ENCODE data around the gene TCF3.

TCF3 gene

DNA sequence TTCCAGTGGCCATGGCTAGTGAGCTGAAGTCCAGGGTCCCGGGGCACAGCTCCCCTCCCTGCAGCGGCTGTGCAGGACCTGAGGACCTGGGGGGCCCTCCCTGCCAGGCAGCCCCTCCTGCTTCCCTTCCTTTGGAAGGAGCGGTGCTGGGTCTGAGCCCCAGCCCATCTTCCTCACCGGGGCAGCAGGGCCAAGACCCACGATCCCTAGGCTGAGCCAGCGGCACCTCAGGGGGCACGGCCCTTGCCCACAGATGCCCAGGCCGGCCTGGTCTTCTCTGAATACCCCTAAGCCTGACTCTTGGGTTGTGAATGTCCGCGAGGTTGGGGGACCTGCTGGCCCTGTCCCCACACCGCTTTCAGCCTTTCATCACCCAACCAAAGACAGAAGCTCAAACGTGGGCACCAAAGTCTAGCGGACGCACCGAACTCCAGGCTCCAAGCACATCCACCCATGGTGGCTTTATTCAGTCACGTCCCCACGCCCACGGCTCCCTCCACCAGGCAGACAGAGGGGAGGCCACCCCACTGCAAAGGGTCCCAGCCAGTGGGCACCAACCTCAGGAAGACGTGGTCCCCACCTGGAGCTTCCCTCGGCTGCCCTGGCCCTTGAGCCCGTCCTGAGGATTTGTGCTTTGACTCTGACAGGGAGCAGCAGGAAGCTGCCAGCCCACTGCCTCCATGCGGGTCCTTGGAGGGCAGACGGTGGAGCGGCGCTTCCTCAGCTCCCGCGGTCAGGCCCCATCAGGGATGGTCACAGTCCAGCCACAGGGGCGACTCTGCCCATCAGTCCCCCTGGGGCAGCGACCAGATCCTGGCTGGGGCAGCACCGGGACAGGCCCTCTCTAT lies 75.9 kb downstream of the TCF3 start:
- Histone ChIP-seq H2AK5ac (ENCODE audit: low read length) (no peak overlapping the region), H4K8ac (ENCODE audit: low read depth, low read length) (no peak overlapping the region), H3K27ac (ENCODE audit: low read depth, low read length) (no peak overlapping the region), H3K56ac (ENCODE audit: low read length) (no peak overlapping the region), H3K23ac (ENCODE audit: low read length) (no peak overlapping the region), H3K9ac (ENCODE audit: low read length) (no peak overlapping the region), H4K5ac (ENCODE audit: low read length) (no peak overlapping the region), H3K27me3 (ENCODE audit: insufficient read depth, low read length, poor library complexity) (no peaks in the 10 kb centered on the region), H3K36me3 (ENCODE audit: control insufficient read depth, insufficient read depth, low read length) (peaks cover 7% of the 10 kb centered on the region), H3K4me1 (ENCODE audit: control insufficient read depth, low read depth, low read length) (no peaks in the 10 kb centered on the region), H2BK15ac (replicated peaks; ENCODE audit: low read depth) (no peak overlapping the region), H3K18ac (ENCODE audit: low read length) (no peak overlapping the region), H3K4me2 (ENCODE audit: low read length) (no peak overlapping the region), H3K4ac (ENCODE audit: low read depth, low read length) (no peak overlapping the region), H3K4me3 (ENCODE audit: low read length) (no peak overlapping the region), H2BK120ac (ENCODE audit: low read depth, low read length) (no peak overlapping the region), H3K79me1 (ENCODE audit: low read length) (no peaks in the 10 kb centered on the region), H2BK5ac (ENCODE audit: low read length) (no peak overlapping the region), H3K79me2 (ENCODE audit: control insufficient read depth, insufficient read depth, low read length) (no peaks in the 10 kb centered on the region)
- no CpG with 5 or more reads among the region's 30 CpGs for WGBS (ENCODE audit: extremely low coverage, insufficient coverage, low lambda C conversion rate)
- no peak for DNase-seq

DNA sequence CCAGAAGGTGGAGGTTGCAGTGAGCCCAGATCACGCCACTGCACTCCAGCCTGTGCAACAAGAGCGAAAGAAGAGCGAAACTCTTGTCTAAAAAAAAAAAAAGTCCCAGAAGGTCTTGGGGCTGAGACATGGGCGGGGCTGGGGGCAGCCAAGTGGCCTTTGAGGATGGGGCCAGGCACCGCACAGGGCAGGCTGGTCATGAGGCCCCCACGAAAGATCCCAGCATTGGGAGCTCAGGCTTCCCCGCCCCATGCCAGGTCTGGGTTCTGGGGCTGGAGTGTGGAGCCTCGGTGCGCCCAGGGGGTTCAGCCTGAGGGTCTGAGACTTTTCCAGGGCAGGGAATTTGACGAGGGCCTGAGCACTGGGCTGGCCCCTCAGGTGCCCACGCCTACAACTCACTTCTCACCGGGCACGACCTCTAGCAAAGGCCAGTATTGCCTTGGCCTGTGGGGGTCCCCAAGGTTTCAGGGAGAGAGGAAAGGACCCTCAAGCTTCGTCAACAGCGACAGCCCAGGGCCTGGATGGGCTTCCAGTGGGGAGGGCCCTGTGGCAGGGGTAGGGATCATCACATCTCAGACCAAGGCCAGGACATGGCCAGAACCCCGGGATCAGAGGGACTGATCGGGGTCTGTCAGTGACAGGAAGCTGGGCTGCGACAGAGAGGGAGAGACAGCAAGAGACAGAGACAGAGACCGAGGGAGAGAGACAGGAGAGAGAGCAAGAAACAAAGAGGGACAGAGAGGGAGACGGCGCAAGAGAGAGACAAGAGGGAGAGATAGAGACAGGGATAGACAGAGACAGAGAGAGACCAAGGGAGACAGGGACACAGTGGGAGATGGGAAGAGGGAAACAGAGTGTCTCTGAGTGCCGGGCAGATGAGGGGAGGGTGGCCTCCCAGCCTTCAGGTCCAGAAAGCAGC lies 76.8 kb downstream of the TCF3 start:
- Histone ChIP-seq H4K5ac (ENCODE audit: low read length) (no peak overlapping the region), H2BK5ac (ENCODE audit: low read length) (no peak overlapping the region), H2BK15ac (replicated peaks; ENCODE audit: low read depth) (no peak overlapping the region), H3K56ac (ENCODE audit: low read length) (no peak overlapping the region), H3K27me3 (ENCODE audit: insufficient read depth, low read length, poor library complexity) (no peaks in the 10 kb centered on the region), H4K8ac (ENCODE audit: low read depth, low read length) (no peak overlapping the region), H3K79me1 (ENCODE audit: low read length) (no peaks in the 10 kb centered on the region), H2BK120ac (ENCODE audit: low read depth, low read length) (no peak overlapping the region), H3K9ac (ENCODE audit: low read length) (no peak overlapping the region), H3K27ac (ENCODE audit: low read depth, low read length) (no peak overlapping the region), H2AK5ac (ENCODE audit: low read length) (no peak overlapping the region), H3K79me2 (ENCODE audit: control insufficient read depth, insufficient read depth, low read length) (no peaks in the 10 kb centered on the region), H3K23ac (ENCODE audit: low read length) (no peak overlapping the region), H3K4me3 (ENCODE audit: low read length) (no peak overlapping the region), H3K4ac (ENCODE audit: low read depth, low read length) (no peak overlapping the region), H3K36me3 (ENCODE audit: control insufficient read depth, insufficient read depth, low read length) (peaks cover 1% of the 10 kb centered on the region), H3K4me2 (ENCODE audit: low read length) (no peak overlapping the region), H3K4me1 (ENCODE audit: control insufficient read depth, low read depth, low read length) (no peaks in the 10 kb centered on the region), H3K18ac (ENCODE audit: low read length) (no peak overlapping the region)
- WGBS (ENCODE audit: extremely low coverage, insufficient coverage, low lambda C conversion rate): no CpG with 5 or more reads among the region's 22 CpGs
- DNase-seq: no peak

DNA sequence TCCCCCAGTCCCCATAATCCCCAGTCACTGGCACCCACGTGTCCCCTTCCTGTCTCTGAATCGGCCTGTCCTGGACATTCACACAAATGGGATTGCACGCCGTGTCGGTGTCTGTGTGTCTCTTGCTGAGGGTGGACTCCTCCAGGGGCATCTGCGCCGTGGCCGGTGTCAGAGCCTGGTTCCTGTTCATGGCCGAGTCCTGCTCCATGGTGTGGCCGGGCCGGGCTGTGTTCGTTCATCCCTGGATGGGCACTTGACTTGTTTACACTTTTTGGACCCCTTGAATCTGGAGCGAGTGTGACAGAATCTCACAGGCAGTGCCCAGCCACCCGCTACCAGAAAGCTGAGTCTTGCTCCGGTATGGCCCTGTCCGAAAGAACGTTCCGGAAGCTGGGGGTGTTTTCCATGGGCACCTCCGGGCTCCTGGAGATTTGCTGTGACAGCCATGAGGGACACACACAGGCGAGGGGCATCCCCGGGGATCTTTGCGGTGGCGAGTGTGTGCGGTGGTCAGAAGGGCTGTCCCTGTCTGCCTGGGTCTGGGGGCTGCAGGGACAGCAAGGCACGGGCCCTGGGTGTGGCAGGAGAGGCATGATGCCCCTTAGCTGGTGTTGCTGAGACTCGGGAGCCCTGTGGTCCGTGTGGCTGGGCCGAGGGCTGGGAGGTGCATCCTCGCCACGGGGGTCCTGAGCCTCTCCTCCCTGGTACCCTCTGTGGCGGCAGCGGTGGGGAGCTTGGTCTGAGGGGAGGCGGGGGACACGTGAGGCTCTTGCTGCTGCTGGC lies 77.9 kb downstream of the TCF3 start:
- Histone ChIP-seq H3K4me1 (ENCODE audit: control insufficient read depth, low read depth, low read length) (no peaks in the 10 kb centered on the region), H4K8ac (ENCODE audit: low read depth, low read length) (no peak overlapping the region), H3K4me2 (ENCODE audit: low read length) (no peak overlapping the region), H3K9ac (ENCODE audit: low read length) (no peak overlapping the region), H4K5ac (ENCODE audit: low read length) (no peak overlapping the region), H3K18ac (ENCODE audit: low read length) (no peak overlapping the region), H3K56ac (ENCODE audit: low read length) (no peak overlapping the region), H2BK5ac (ENCODE audit: low read length) (no peak overlapping the region), H3K23ac (ENCODE audit: low read length) (no peak overlapping the region), H3K4me3 (ENCODE audit: low read length) (no peak overlapping the region), H2AK5ac (ENCODE audit: low read length) (no peak overlapping the region), H3K79me1 (ENCODE audit: low read length) (no peaks in the 10 kb centered on the region), H3K4ac (ENCODE audit: low read depth, low read length) (no peak overlapping the region), H2BK120ac (ENCODE audit: low read depth, low read length) (no peak overlapping the region), H3K27me3 (ENCODE audit: insufficient read depth, low read length, poor library complexity) (no peaks in the 10 kb centered on the region), H3K79me2 (ENCODE audit: control insufficient read depth, insufficient read depth, low read length) (no peaks in the 10 kb centered on the region), H2BK15ac (replicated peaks; ENCODE audit: low read depth) (no peak overlapping the region), H3K36me3 (ENCODE audit: control insufficient read depth, insufficient read depth, low read length) (peaks cover 1% of the 10 kb centered on the region), H3K27ac (ENCODE audit: low read depth, low read length) (no peak overlapping the region)
- no peak for DNase-seq
- WGBS (ENCODE audit: extremely low coverage, insufficient coverage, low lambda C conversion rate): no CpG with 5 or more reads among the region's 34 CpGs

DNA sequence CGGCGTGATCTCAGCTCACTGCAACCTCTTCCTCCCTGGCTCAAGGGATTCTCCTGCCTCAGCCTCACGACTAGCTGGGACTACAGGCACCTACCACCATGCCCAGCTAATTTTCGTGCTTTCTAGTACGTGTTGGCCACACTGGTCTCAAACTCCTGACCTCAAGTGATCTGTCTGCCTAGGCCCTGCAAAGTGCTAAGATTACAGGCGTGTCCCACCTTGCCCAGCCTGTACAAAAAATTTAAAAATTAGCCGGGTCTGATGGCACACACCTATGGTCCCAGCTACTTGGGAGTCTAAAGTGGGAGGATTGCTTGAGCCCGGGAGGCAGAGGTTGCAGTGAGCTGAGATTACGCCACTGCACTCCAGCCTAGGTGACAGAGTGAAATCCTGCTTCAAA lies 79.6 kb downstream of the TCF3 start:
- Histone ChIP-seq H2BK5ac (ENCODE audit: low read length) (no peak overlapping the region), H3K4ac (ENCODE audit: low read depth, low read length) (no peak overlapping the region), H4K5ac (ENCODE audit: low read length) (no peak overlapping the region), H3K27ac (ENCODE audit: low read depth, low read length) (no peak overlapping the region), H3K27me3 (ENCODE audit: insufficient read depth, low read length, poor library complexity) (no peaks in the 10 kb centered on the region), H3K4me1 (ENCODE audit: control insufficient read depth, low read depth, low read length) (no peaks in the 10 kb centered on the region), H3K79me2 (ENCODE audit: control insufficient read depth, insufficient read depth, low read length) (no peaks in the 10 kb centered on the region), H3K18ac (ENCODE audit: low read length) (no peak overlapping the region), H2BK15ac (replicated peaks; ENCODE audit: low read depth) (no peak overlapping the region), H3K79me1 (ENCODE audit: low read length) (no peaks in the 10 kb centered on the region), H2AK5ac (ENCODE audit: low read length) (no peak overlapping the region), H3K23ac (ENCODE audit: low read length) (no peak overlapping the region), H3K9ac (ENCODE audit: low read length) (no peak overlapping the region), H3K4me2 (ENCODE audit: low read length) (no peak overlapping the region), H2BK120ac (ENCODE audit: low read depth, low read length) (no peak overlapping the region), H3K36me3 (ENCODE audit: control insufficient read depth, insufficient read depth, low read length) (no peaks in the 10 kb centered on the region), H4K8ac (ENCODE audit: low read depth, low read length) (no peak overlapping the region), H3K56ac (ENCODE audit: low read length) (no peak overlapping the region), H3K4me3 (ENCODE audit: low read length) (no peak overlapping the region)
- no peak for DNase-seq
- no CpG with 5 or more reads among the region's 9 CpGs for WGBS (ENCODE audit: extremely low coverage, insufficient coverage, low lambda C conversion rate)

DNA sequence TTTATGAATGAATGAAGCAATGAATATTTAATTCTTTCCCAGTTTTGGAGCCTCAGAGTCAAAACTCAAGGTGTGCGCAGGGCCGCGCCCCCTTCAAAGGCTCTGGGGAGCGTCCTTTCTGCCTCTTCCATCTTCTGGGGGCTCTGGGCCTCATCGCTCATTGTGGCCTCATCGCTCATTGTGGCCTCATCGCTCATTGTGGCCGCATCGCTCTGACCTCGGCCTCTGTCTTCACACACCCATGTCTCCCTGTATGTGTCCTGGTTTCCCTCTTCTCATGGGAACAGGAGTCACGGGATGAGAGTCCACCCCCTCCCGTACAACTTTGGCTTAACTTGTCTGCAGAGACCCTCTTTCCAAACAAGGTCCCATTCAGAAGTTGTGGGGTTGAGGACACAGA lies 81.1 kb downstream of the TCF3 start:
- H3K79me1 ChIP-seq (ENCODE audit: low read length): no peaks in the 10 kb centered on the region
- no CpG with 5 or more reads among the region's 12 CpGs for WGBS (ENCODE audit: extremely low coverage, insufficient coverage, low lambda C conversion rate)
- DNase-seq: no peak
- no peak overlapping the region for H3K23ac ChIP-seq (ENCODE audit: low read length)
- no peak overlapping the region for H3K56ac ChIP-seq (ENCODE audit: low read length)
- H3K4me1 ChIP-seq (ENCODE audit: control insufficient read depth, low read depth, low read length): no peaks in the 10 kb centered on the region
- H4K8ac ChIP-seq (ENCODE audit: low read depth, low read length): no peak overlapping the region
- no peak overlapping the region for H3K9ac ChIP-seq (ENCODE audit: low read length)
- no peak overlapping the region for H2BK120ac ChIP-seq (ENCODE audit: low read depth, low read length)
- no peak overlapping the region for H2AK5ac ChIP-seq (ENCODE audit: low read length)
- no peak overlapping the region for H3K4ac ChIP-seq (ENCODE audit: low read depth, low read length)
- H2BK5ac ChIP-seq (ENCODE audit: low read length): no peak overlapping the region
- H2BK15ac ChIP-seq (replicated peaks; ENCODE audit: low read depth): no peak overlapping the region
- no peak overlapping the region for H3K27ac ChIP-seq (ENCODE audit: low read depth, low read length)
- no peak overlapping the region for H3K18ac ChIP-seq (ENCODE audit: low read length)
- H3K79me2 ChIP-seq (ENCODE audit: control insufficient read depth, insufficient read depth, low read length): peaks cover 9% of the 10 kb centered on the region
- H3K4me3 ChIP-seq (ENCODE audit: low read length): no peak overlapping the region
- no peak overlapping the region for H3K4me2 ChIP-seq (ENCODE audit: low read length)
- H3K27me3 ChIP-seq (ENCODE audit: insufficient read depth, low read length, poor library complexity): no peaks in the 10 kb centered on the region
- no peaks in the 10 kb centered on the region for H3K36me3 ChIP-seq (ENCODE audit: control insufficient read depth, insufficient read depth, low read length)
- no peak overlapping the region for H4K5ac ChIP-seq (ENCODE audit: low read length)
